Thyroid gland (tissue), 4 donors: ENCODE results near the gene P2RX1. TPM values are rescaled to one million over a fixed set of nuclear protein-coding genes. Genes with fewer than 3 reads are reported as not detected.

Experiments
- DNase-seq, 2 donors: peaks; one replicate each; pipeline ENCODE4 v3.0.0-alpha.2; 2019
- H3K27ac ChIP-seq, 3 donors: fragments of 200-600 bp; sonication (generic); 1 replicate in 2 of 3; 2 replicates in 1 of 3; pipeline ENCODE4 v1.5.1; 2016 to 2019; ENCODE audit warnings: mild to moderate bottlenecking in 1 of 3, moderate library complexity in 1 of 3
- H3K27me3 ChIP-seq: fragments of 200-600 bp; sonication (generic); one replicate; pipeline ENCODE4 v1.5.1; 2019
- H3K36me3 ChIP-seq, 2 donors: fragments of 200-600 bp; sonication (generic); one replicate each; pipeline ENCODE4 v1.5.1; 2016 to 2019
- H3K4me1 ChIP-seq, 2 donors: fragments of 200-600 bp; sonication (generic); one replicate each; pipeline ENCODE4 v1.5.1; 2017 to 2019
- H3K4me3 ChIP-seq, 3 donors: fragments of 200-600 bp; sonication (generic); replicated peaks in 1 of 3; 1 replicate in 2 of 3; 2 replicates in 1 of 3; pipeline ENCODE4 v1.5.1; 2016; ENCODE audit warnings: mild to moderate bottlenecking in 1 of 3
- H3K9me3 ChIP-seq: fragments of 200-600 bp; sonication (generic); one replicate; pipeline ENCODE4 v1.5.1; 2017
- CTCF ChIP-seq, 6 experiments: fragments of 200-600 bp in 3 of 6; fragments of 450-650 bp in 3 of 6; sonication (generic) in 3 of 6; IDR thresholded peaks; one replicate each; pipeline ENCODE4 v1.5.1; 2016 to 2019; ENCODE audit warnings: antibody characterized with exemption in 6 of 6, mild to moderate bottlenecking in 2 of 6, inconsistent platforms in 1 of 6, moderate library complexity in 1 of 6
- POLR2A ChIP-seq, 2 donors: fragments of 450-650 bp; IDR thresholded peaks; one replicate each; pipeline ENCODE4 v1.6.1; 2017; ENCODE audit warnings: antibody characterized with exemption in 2 of 2, mild to moderate bottlenecking in 2 of 2, moderate library complexity in 1 of 2
- WGBS, 2 donors: methylation state at CpG; one replicate each; pipeline ENCODE4 v1.1.5; 2017; 5-methylcytosine and 5-hydroxymethylcytosine counted together
- intact Hi-C: fragments of 100-400 bp; cut with DNase I; formaldehyde crosslinking; loops from one replicate; pipeline ENCODE4 v1.15.1; 2023
- total RNA-seq, 4 donors: library from RNA; depleted of rRNA; stranded (reverse); fragments of >200 nt; gene quantifications; one replicate each; pipeline ENCODE4 v1.2.3, GENCODE V29; 2016

The P2RX1 gene
- total RNA-seq, 4 donors from 2014 or later = 0.11 to 0.54 (median 0.21) TPM; not detected in 1

GRCh38 chr17:3959295-3959899 is 43.1 kb upstream of the P2RX1 start:
- TF ChIP-seq POLR2A (IDR thresholded peaks at IDR 0.05) (no peak), CTCF (IDR thresholded peaks at IDR 0.05) (no peak)
- intact Hi-C loops = no loop called here
- peaks cover 0 to 17% of the 10 kb centered on the region in 2 donors for H3K4me1 ChIP-seq
- H3K36me3 ChIP-seq = no peaks in the 10 kb centered on the region
- H3K27ac ChIP-seq = no peak overlapping the region
- WGBS, 2 donors = 67 to 82% methylated on average over 12 of the region's 15 CpGs
- no peak overlapping the region for H3K4me3 ChIP-seq
- H3K9me3 ChIP-seq = no peaks in the 10 kb centered on the region
- peaks cover 3% of the 10 kb centered on the region for H3K27me3 ChIP-seq
- DNase-seq = no peak

- intact Hi-C loops = no loop called here
- no peak for DNase-seq
- Histone ChIP-seq H3K9me3 (no peaks in the 10 kb centered on the region), H3K36me3 (no peaks in the 10 kb centered on the region), H3K27ac (no peak overlapping the region), H3K27me3 (no peaks in the 10 kb centered on the region), H3K4me3 (no peak overlapping the region), H3K4me1 (peaks cover 0 to 14% of the 10 kb centered on the region in 2 donors)
- 76 to 89% methylated on average over 14 to 15 of the region's 18 CpGs for WGBS, 2 donors
- TF ChIP-seq CTCF (IDR thresholded peaks at IDR 0.05) = no peak
- TF ChIP-seq POLR2A (IDR thresholded peaks at IDR 0.05) = no peak
Observed at GRCh38 chr17:3957735-3958599, 41.7 kb upstream of the P2RX1 start.

GRCh38 chr17:3956983-3957382 is 40.7 kb upstream of the P2RX1 start:
- no peaks in the 10 kb centered on the region for H3K9me3 ChIP-seq
- intact Hi-C loops = no loop called here
- H3K4me3 ChIP-seq = no peak overlapping the region
- H3K4me1 ChIP-seq = peaks cover 0 to 14% of the 10 kb centered on the region in 2 donors
- WGBS, 2 donors = 91% methylated on average over 9 to 12 of the region's 12 CpGs
- TF ChIP-seq CTCF (IDR thresholded peaks at IDR 0.05) = no peak
- TF ChIP-seq POLR2A (IDR thresholded peaks at IDR 0.05) = no peak
- H3K27me3 ChIP-seq = no peaks in the 10 kb centered on the region
- no peak overlapping the region for H3K27ac ChIP-seq
- DNase-seq = no peak
- no peaks in the 10 kb centered on the region for H3K36me3 ChIP-seq

GRCh38 chr17:3956327-3956957 is 40.2 kb upstream of the P2RX1 start:
- Histone ChIP-seq H3K4me3 (no peak overlapping the region), H3K27me3 (no peaks in the 10 kb centered on the region), H3K27ac (no peak overlapping the region), H3K9me3 (no peaks in the 10 kb centered on the region), H3K36me3 (no peaks in the 10 kb centered on the region), H3K4me1 (peaks cover 0 to 14% of the 10 kb centered on the region in 2 donors)
- 66 to 71% methylated on average over 11 to 15 of the region's 15 CpGs for WGBS, 2 donors
- intact Hi-C loops = no loop called here
- no peak for DNase-seq
- no peak for TF ChIP-seq POLR2A (IDR thresholded peaks at IDR 0.05)
- no peak for TF ChIP-seq CTCF (IDR thresholded peaks at IDR 0.05)

GRCh38 chr17:3955673-3955988 is 39.4 kb upstream of the P2RX1 start:
- Histone ChIP-seq H3K4me1 (peaks cover 0 to 10% of the 10 kb centered on the region in 2 donors), H3K27me3 (no peaks in the 10 kb centered on the region), H3K36me3 (no peaks in the 10 kb centered on the region), H3K4me3 (no peak overlapping the region), H3K27ac (no peak overlapping the region), H3K9me3 (no peaks in the 10 kb centered on the region)
- 89 to 95% methylated on average over 10 of the region's 10 CpGs for WGBS, 2 donors
- no peak for TF ChIP-seq POLR2A (IDR thresholded peaks at IDR 0.05)
- no peak for TF ChIP-seq CTCF (IDR thresholded peaks at IDR 0.05)
- intact Hi-C loops = no loop called here
- no peak for DNase-seq
